Stimulated activated CD4-positive, alpha-beta T cell treated with anti-CD3 and anti-CD28 coated beads, Interleukin-2, amount 100 ng/mL, for 4 hours (primary cell): Measurements from ENCODE around the gene GATA1.

Experiments
- DNase-seq: peaks from one replicate; pipeline ENCODE4 v3.0.0-alpha.2; 2020; ENCODE audit warnings: low read depth

The GATA1 gene

GRCh38 chrX:48786341-48786800 is at the start of gene GATA1:
Gene GATA1 (plus strand): TSS chrX:48786590. CDS start chrX:48791110, 4,520 bp downstream.
- no peak for DNase-seq

- DNase-seq, result no peak
These were observed 49.5 kb upstream of the GATA1 start for GRCh38 chrX:48736878-48737212.

- peak; percentile 84 for DNase-seq
These were observed 49.0 kb upstream of the GATA1 start for GRCh38 chrX:48737213-48737938.

- no peak for DNase-seq
These were observed 48.5 kb upstream of the GATA1 start for GRCh38 chrX:48737940-48738339.

- DNase-seq, result no peak
These were observed 44.6 kb upstream of the GATA1 start for GRCh38 chrX:48741834-48742233.

GRCh38 chrX:48745222-48745621 is 41.2 kb upstream of the GATA1 start:
- no peak for DNase-seq

- DNase-seq, result no peak
These were observed 38.9 kb upstream of the GATA1 start for GRCh38 chrX:48747415-48748016.

GRCh38 chrX:48749182-48749581 is 37.2 kb upstream of the GATA1 start:
- DNase-seq, result no peak

GRCh38 chrX:48751343-48751742 is 35.0 kb upstream of the GATA1 start:
- DNase-seq, result no peak

GRCh38 chrX:48752498-48752897 is 33.9 kb upstream of the GATA1 start:
- DNase-seq, result no peak

GRCh38 chrX:48753708-48754228 is 32.6 kb upstream of the GATA1 start:
- no peak for DNase-seq

- no peak for DNase-seq
These were observed 32.2 kb upstream of the GATA1 start for GRCh38 chrX:48754238-48754637.

- DNase-seq, result no peak
These were observed 24.5 kb upstream of the GATA1 start, which contains the start of gene GLOD5 for GRCh38 chrX:48761674-48762471. Gene GLOD5 (plus strand): TSS chrX:48761747. CDS start chrX:48761791, 44 bp downstream.

GRCh38 chrX:48769230-48769629 is 17.2 kb upstream of the GATA1 start:
- DNase-seq, result no peak

- no peak for DNase-seq
These were observed 16.1 kb upstream of the GATA1 start for GRCh38 chrX:48770296-48770695.

- no peak for DNase-seq
These were observed 13.8 kb upstream of the GATA1 start for GRCh38 chrX:48772602-48773001.

- no peak for DNase-seq
These were observed 9.5 kb upstream of the GATA1 start for GRCh38 chrX:48776818-48777439.

GRCh38 chrX:48779399-48779798 is 7.0 kb upstream of the GATA1 start:
- no peak for DNase-seq

- DNase-seq, result no peak
These were observed 4.7 kb upstream of the GATA1 start for GRCh38 chrX:48781705-48782104.

- no peak for DNase-seq
These were observed 4.2 kb upstream of the GATA1 start for GRCh38 chrX:48782216-48782615.

GRCh38 chrX:48782795-48783194 is 3.6 kb upstream of the GATA1 start:
- no peak for DNase-seq

GRCh38 chrX:48784726-48785125 is 1.7 kb upstream of the GATA1 start:
- no peak for DNase-seq
